GM04503 (cell line): Measurements from ENCODE around the gene DTD1.

Experiments used
- DNase-seq: peaks from one replicate; pipeline ENCODE4 v3.0.0-alpha.2; 2012; ENCODE audit warnings: low read depth

DTD1 gene

DNA sequence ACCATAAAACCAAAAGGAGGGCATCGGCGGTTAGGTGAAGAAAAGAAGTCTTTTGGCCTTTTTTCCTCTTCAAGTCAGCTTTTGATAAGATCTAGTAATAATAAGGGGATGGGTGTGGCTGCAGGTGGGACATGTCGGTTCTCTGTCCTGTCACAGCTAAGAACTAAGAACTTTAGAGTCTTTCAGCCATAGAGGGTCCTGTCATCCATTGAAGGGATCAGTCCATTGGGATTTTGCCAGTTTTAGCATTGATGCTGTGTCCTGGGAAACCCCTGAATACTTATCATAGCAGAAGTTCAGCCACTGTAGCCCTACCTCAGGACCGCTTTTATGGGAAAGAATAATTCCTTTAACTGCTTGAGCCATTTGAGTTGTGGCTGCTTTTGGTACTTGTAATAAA lies 207.5 kb downstream of the DTD1 start:
- DNase-seq: no peak

- DNase-seq: no peak
Measured at GRCh38 chr20:18796282-18796833, 208.5 kb downstream of the DTD1 start.

DNA sequence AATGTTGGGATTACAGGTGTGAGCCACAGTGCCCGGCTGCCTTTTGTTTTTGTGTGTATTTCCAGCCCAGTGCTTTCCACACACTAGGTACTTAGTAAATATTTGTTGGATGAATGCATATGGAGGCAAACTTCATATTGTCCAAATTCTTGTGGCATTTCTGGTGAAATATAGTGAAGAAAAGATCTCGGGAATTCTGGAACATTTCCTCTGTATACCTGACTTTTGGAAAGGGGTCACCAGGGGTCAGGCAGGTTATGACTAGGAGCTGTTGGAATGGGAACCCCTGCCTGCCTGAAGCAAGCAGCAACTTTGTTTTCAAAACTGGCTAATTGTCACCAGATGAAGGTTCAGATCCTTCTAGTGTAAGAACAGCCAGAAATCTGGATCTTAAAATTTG lies 213.7 kb downstream of the DTD1 start:
- DNase-seq: no peak

DNA sequence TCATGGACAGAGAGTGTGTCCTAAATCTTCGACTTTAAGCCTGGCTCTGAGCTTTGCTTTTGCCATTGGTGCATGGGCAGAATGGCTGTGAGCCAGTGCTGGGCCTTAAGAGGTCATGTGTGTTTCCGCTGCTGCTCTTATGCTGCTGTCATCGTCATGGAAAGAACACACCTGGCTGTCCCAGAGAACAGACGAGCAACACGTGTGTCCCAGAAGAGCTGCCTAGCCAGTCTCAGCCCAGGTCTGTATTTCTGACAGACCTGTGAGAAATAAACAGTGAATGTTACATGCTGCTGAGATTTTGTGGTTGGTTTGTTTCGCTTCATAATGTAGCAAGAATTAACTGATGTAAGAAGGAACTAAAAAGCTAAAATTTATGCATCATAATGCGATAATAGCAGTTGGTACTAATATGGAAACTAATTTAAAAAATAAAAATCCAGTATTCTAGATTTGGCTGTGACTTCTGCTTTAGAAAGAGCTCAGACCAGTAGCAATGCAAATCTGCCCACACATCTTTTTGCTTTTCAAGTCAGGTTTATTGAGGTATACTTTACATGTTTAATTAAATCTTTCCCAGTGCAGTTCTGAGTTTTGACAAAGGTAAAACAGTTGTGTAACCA lies 214.3 kb downstream of the DTD1 start:
- no peak for DNase-seq

GRCh38 chr20:18805881-18806280 lies 218.0 kb downstream of the DTD1 start:
- peak; percentile 6 for DNase-seq

DNA sequence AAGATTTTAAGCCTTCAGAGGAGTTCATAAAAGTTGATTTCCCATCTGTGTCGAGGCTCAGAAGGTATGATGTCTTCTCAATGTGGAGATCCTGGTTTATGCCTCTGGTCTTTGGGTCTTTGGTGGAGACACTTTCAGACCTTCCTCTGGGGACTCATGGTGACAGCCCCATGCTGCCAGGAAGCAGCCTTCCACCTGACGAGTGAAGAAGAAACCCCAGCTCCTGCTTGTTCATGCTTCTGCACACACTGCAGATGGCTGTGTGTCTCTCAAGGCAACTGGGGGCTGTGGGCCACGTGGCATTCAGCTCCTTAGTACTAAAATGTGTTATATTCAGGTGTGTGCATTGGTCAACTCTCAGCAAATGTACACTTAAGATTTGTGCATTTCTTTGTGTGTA lies 220.9 kb downstream of the DTD1 start:
- no peak for DNase-seq

- DNase-seq: no peak
Measured at GRCh38 chr20:18811186-18811585, 223.3 kb downstream of the DTD1 start.

GRCh38 chr20:18811904-18812303 lies 224.1 kb downstream of the DTD1 start:
- DNase-seq: no peak

DNA sequence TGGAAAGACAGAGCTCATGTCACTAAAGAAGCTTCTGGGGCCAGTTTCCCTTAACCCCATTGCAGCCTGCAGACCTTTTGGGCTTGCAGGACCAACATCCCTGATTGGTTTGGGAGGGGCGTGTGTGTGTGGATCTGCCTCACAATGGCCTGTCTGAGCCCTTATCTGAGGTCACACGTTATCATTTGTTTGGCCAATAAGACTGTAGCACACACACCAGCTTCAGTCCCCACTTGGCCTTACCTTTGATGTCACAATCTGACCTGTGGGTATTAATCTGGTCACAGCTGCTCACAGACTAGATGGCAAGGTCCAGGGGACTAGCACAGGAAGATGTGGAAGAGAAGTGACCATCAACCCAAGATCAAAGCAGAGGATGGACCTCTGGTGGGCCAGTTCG lies 225.6 kb downstream of the DTD1 start, which contains the start of gene SCP2D1:
TSS of gene SCP2D1 (plus strand) at position 301 of the 400 bp plus-strand sequence. CDS start at position 334, 33 bp downstream.
- no peak for DNase-seq

- no peak for DNase-seq
Measured at GRCh38 chr20:18815194-18815942, 227.5 kb downstream of the DTD1 start.
